Gastroesophageal sphincter (tissue), 4 donors: ENCODE measurements around the gene ETV6. TPM values are rescaled to one million over a fixed set of nuclear protein-coding genes. Genes with fewer than 3 reads are reported as not detected.

Experiments used
- ATAC-seq: fragments of 150-250 bp; one replicate; pipeline ENCODE4 v1.9.1; 2016; ENCODE audit warnings: mild to moderate bottlenecking, moderate library complexity
- H3K27ac ChIP-seq, 4 donors: fragments of 200-600 bp; sonication (generic) in 3 of 4; 1 replicate in 3 of 4; 2 replicates in 1 of 4; pipeline ENCODE4 v1.5.1; 2016 to 2019
- H3K27me3 ChIP-seq: fragments of 200-600 bp; sonication (generic); one replicate; pipeline ENCODE4 v1.5.1; 2019
- H3K36me3 ChIP-seq, 2 donors: fragments of 200-600 bp; sonication (generic); one replicate each; pipeline ENCODE4 v1.5.1; 2019; ENCODE audit warnings: control low read depth in 1 of 2
- H3K4me1 ChIP-seq, 3 donors: fragments of 200-600 bp; sonication (generic); 1 replicate in 2 of 3; 2 replicates in 1 of 3; pipeline ENCODE4 v1.5.1; 2016 to 2019; ENCODE audit warnings: control low read depth in 2 of 3
- H3K4me3 ChIP-seq, 2 donors: fragments of 200-600 bp; sonication (generic); one replicate each; pipeline ENCODE4 v1.5.1; 2019; ENCODE audit warnings: mild to moderate bottlenecking in 1 of 2, moderate library complexity in 1 of 2
- H3K9me3 ChIP-seq, 3 donors: fragments of 200-600 bp; sonication (generic); one replicate each; pipeline ENCODE4 v1.5.1; 2017 to 2019; ENCODE audit warnings: control low read depth in 2 of 3
- EP300 ChIP-seq: sonication (generic); formaldehyde crosslinking; IDR thresholded peaks from one replicate; pipeline ENCODE4 v1.6.1; 2017; ENCODE audit warnings: antibody characterized with exemption, mild to moderate bottlenecking
- POLR2A ChIP-seq, 2 donors: fragments of 450-650 bp; IDR thresholded peaks; one replicate each; pipeline ENCODE4 v1.6.1; 2017; ENCODE audit warnings: antibody characterized with exemption in 2 of 2, mild to moderate bottlenecking in 2 of 2, moderate library complexity in 1 of 2
- POLR2AphosphoS5 ChIP-seq: sonication (generic); formaldehyde crosslinking; IDR thresholded peaks from one replicate; pipeline ENCODE4 v1.6.1; 2017; ENCODE audit warnings: antibody characterized with exemption
- WGBS, 2 donors: methylation state at CpG; one replicate each; pipeline ENCODE4 v1.1.5; 2018; ENCODE audit warnings: low coverage in 1 of 2; 5-methylcytosine and 5-hydroxymethylcytosine counted together
- total RNA-seq, 4 donors: library from RNA; depleted of rRNA; stranded (reverse); fragments of >200 nt; gene quantifications; one replicate each; pipeline ENCODE4 v1.1.0, GENCODE V29; 2016
- TF ChIP-seq, protein P1 (sequence below), 4 experiments: fragments of 200-600 bp in 2 of 4; fragments of 450-650 bp in 2 of 4; sonication (generic) in 1 of 4; IDR thresholded peaks; one replicate each; pipeline ENCODE4 v1.5.1; 2017 to 2019; ENCODE audit warnings: antibody characterized with exemption in 4 of 4, mild to moderate bottlenecking in 2 of 4, moderate library complexity in 2 of 4

The ETV6 gene
- total RNA-seq, 4 donors from 2014 or later, result 18.7 to 30.1 (median 21.1) TPM

DNA sequence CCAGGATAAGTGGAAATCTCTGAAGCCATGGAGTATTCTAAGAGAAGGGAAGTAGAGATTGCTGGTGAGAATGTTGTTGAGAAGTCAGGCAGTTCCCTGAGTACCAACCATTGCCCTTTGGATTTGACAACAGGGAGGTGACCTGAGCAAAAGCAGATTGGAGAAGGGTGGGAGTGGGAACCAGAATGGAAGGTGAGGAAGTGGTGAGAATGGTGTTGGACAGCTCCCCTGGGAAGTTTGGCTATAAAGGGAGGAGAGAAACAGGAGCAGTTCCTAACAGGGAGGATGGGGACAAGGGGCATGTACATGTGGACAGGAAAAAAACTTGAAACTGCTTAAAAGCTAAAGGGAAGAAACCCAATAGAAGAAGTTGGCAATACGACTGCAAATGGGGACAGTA lies 198.1 kb downstream of the ETV6 start:
- ATAC-seq, result no peak
- 82 to 86% methylated on average over 1 of the region's 1 CpG for WGBS, 2 donors
- H3K27me3 ChIP-seq, result no peaks in the 10 kb centered on the region
- no peaks in the 10 kb centered on the region for H3K9me3 ChIP-seq
- peaks cover 3 to 27% (median 5%) of the 10 kb centered on the region in 3 donors for H3K4me1 ChIP-seq
- TF ChIP-seq POLR2A (IDR thresholded peaks at IDR 0.05) (no peak), POLR2AphosphoS5 (no peak), EP300 (no peak)
- TF ChIP-seq, protein P1, sequence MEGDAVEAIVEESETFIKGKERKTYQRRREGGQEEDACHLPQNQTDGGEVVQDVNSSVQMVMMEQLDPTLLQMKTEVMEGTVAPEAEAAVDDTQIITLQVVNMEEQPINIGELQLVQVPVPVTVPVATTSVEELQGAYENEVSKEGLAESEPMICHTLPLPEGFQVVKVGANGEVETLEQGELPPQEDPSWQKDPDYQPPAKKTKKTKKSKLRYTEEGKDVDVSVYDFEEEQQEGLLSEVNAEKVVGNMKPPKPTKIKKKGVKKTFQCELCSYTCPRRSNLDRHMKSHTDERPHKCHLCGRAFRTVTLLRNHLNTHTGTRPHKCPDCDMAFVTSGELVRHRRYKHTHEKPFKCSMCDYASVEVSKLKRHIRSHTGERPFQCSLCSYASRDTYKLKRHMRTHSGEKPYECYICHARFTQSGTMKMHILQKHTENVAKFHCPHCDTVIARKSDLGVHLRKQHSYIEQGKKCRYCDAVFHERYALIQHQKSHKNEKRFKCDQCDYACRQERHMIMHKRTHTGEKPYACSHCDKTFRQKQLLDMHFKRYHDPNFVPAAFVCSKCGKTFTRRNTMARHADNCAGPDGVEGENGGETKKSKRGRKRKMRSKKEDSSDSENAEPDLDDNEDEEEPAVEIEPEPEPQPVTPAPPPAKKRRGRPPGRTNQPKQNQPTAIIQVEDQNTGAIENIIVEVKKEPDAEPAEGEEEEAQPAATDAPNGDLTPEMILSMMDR (IDR thresholded peaks at IDR 0.05), result no peak
- H3K27ac ChIP-seq, result no peak overlapping the region
- peaks cover 0 to 38% of the 10 kb centered on the region in 2 donors for H3K36me3 ChIP-seq
- H3K4me3 ChIP-seq, result no peak overlapping the region

DNA sequence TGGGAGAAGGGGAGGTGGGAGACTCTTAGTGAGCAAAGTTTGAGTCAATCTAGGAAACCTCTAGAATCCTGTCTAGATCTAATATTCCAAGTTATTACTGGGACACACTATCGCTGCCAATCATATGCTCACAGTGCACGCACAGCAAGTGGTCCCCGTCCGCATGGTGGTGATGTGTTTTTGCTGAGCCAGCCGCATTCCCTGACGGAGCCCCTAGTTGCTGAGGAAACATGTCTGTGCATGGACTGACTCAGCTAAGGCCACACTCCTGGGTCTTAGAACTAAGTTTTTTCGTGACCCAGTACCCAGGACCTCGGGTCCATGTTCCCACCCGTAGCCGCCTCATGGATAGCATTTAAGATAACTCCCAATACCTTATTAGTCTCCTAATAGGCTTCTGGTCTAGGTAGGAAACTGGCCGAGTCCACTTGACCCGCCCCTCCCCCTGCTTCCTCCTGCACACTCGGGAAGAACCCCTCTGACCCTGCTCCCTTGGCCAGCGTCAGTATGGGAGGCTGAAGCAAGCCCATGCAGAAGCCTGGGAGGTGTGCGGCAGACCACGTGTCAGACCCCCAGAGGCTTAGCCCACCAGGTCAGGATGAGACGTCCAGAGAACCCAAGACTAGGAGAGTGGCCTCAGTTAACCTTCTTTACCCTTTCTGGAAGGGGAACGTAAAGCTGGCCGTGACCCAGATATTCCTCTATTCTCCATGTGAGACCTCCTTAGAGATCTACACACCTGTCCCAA lies 200.5 kb downstream of the ETV6 start:
- TF ChIP-seq EP300, result no peak
- TF ChIP-seq, protein P1 (IDR thresholded peaks at IDR 0.05), result no peak
- no peak for TF ChIP-seq POLR2AphosphoS5
- no peak for TF ChIP-seq POLR2A (IDR thresholded peaks at IDR 0.05)
- WGBS, 2 donors, result 93 to 99% methylated on average over 8 to 10 of the region's 19 CpGs
- H3K36me3 ChIP-seq, result peaks cover 0 to 37% of the 10 kb centered on the region in 2 donors

DNA sequence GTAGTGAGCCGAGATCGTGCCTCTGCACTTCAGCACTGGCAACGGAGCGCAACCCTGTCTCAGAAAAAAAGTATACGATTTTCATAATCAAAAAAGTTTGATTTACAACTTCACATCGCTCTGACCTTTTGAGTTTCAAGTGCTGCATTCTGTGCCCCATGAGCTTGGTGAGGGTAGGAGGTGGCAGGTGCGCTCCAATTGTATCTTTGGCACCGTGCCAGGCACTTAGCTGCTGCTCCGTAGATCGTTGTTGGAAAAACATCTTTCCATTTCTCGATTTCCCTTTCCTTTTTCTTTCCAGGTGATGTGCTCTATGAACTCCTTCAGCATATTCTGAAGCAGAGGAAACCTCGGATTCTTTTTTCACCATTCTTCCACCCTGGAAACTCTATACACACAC lies 203.7 kb downstream of the ETV6 start:
- Histone ChIP-seq H3K27me3 (no peaks in the 10 kb centered on the region), H3K4me1 (peaks cover 2 to 36% (median 3%) of the 10 kb centered on the region in 3 donors), H3K9me3 (no peaks in the 10 kb centered on the region), H3K36me3 (peaks cover 0 to 51% of the 10 kb centered on the region in 2 donors), H3K4me3 (no peak overlapping the region), H3K27ac (peak overlapping the region in 3 of 4 donors; percentile 45 to 62 (median 50))
- 79 to 84% methylated on average over 8 to 10 of the region's 12 CpGs for WGBS, 2 donors
- TF ChIP-seq POLR2AphosphoS5 (no peak), POLR2A (IDR thresholded peaks at IDR 0.05) (no peak), EP300 (no peak)
- TF ChIP-seq, protein P1 (IDR thresholded peaks at IDR 0.05), result no peak
- no peak for ATAC-seq

More for the DNA sequence above, 200.5 kb downstream of the ETV6 start:
- Histone ChIP-seq H3K4me3 (no peak overlapping the region), H3K27me3 (no peaks in the 10 kb centered on the region), H3K9me3 (no peaks in the 10 kb centered on the region), H3K4me1 (peaks cover 2 to 32% (median 3%) of the 10 kb centered on the region in 3 donors), H3K27ac (no peak overlapping the region)
- ATAC-seq, result no peak

DNA sequence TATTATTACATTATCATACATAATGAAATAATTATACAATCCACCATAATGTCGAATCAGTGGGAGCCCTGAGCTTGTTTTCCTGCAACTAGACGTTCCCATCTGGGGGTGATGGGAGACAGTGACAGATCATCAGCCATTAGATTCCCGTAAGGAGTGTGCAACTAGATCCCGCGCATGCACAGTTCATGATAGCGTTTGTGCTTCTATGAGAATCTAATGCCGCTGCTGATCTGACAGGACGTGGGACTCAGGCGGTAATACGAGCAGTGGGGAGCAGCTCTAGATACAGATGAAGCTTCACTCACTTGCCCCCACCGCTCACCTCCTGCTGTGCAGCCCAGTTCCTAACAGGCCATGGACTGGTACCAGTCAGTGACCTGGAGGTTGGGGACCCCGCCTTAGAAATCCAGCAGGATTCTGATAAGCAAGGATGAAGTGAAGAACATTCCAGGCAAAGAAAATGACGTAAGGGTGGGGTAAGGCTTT lies 204.6 kb downstream of the ETV6 start:
- H3K4me1 ChIP-seq, result peaks cover 2 to 36% (median 3%) of the 10 kb centered on the region in 3 donors
- H3K27ac ChIP-seq, result no peak overlapping the region
- H3K4me3 ChIP-seq, result no peak overlapping the region
- H3K36me3 ChIP-seq, result peaks cover 0 to 51% of the 10 kb centered on the region in 2 donors
- H3K27me3 ChIP-seq, result no peaks in the 10 kb centered on the region
- WGBS, 2 donors, result 81 to 100% methylated on average over 1 to 9 of the region's 13 CpGs
- TF ChIP-seq, protein P1 (IDR thresholded peaks at IDR 0.05), result no peak
- no peak for TF ChIP-seq POLR2A (IDR thresholded peaks at IDR 0.05)
- no peak for ATAC-seq
- no peaks in the 10 kb centered on the region for H3K9me3 ChIP-seq

DNA sequence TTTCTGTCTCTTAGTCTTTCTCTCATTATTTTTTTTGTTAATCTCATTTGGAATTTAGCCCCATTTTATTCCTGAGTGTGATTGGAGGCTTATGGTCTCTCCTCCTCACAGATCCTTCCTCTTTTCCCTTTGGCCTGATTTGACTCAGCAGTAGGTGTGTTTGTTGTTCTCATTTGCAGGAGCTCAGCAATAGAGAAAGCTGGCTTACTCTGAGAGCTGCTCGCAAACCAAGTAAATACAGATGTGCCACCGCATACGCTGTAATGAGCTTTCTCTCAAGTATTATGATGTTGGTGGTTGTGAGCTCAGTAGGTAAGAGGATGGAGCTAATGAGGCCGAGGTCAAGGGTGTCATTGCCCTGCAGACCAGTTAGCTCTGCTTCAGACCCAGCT lies 206.5 kb downstream of the ETV6 start:
- TF ChIP-seq POLR2AphosphoS5, result no peak
- TF ChIP-seq, protein P1 (IDR thresholded peaks at IDR 0.05), result no peak
- TF ChIP-seq POLR2A (IDR thresholded peaks at IDR 0.05), result no peak
- TF ChIP-seq EP300, result no peak

More for the DNA sequence above, 206.5 kb downstream of the ETV6 start:
- WGBS, 2 donors, result 75 to 85% methylated on average over 4 of the region's 4 CpGs
- ATAC-seq, result no peak
- H3K27me3 ChIP-seq, result no peaks in the 10 kb centered on the region
- peaks cover 0 to 41% of the 10 kb centered on the region in 2 donors for H3K36me3 ChIP-seq
- peak overlapping the region in 3 of 4 donors; percentile 27 to 88 (median 47) for H3K27ac ChIP-seq
- no peaks in the 10 kb centered on the region for H3K9me3 ChIP-seq
- peaks cover 4 to 51% (median 6%) of the 10 kb centered on the region in 3 donors for H3K4me1 ChIP-seq
- no peak overlapping the region for H3K4me3 ChIP-seq
